ELF-1 (cell line): ENCODE data around the gene IL1RL2.

Experiments
- DNase-seq: peaks from one replicate; pipeline ENCODE4 v3.0.0-alpha.2; 2016; ENCODE audit warnings: low read depth, low spot score

IL1RL2 gene

GRCh38 chr2:102238778-102239177 is 52.0 kb downstream of the IL1RL2 start:
- no peak for DNase-seq

- DNase-seq, result no peak
Observed at GRCh38 chr2:102239344-102239743, 52.5 kb downstream of the IL1RL2 start.

GRCh38 chr2:102240640-102241370 is 54.0 kb downstream of the IL1RL2 start:
- DNase-seq, result peak; percentile 91

- no peak for DNase-seq
Observed at GRCh38 chr2:102241616-102242305, 54.9 kb downstream of the IL1RL2 start.

DNA sequence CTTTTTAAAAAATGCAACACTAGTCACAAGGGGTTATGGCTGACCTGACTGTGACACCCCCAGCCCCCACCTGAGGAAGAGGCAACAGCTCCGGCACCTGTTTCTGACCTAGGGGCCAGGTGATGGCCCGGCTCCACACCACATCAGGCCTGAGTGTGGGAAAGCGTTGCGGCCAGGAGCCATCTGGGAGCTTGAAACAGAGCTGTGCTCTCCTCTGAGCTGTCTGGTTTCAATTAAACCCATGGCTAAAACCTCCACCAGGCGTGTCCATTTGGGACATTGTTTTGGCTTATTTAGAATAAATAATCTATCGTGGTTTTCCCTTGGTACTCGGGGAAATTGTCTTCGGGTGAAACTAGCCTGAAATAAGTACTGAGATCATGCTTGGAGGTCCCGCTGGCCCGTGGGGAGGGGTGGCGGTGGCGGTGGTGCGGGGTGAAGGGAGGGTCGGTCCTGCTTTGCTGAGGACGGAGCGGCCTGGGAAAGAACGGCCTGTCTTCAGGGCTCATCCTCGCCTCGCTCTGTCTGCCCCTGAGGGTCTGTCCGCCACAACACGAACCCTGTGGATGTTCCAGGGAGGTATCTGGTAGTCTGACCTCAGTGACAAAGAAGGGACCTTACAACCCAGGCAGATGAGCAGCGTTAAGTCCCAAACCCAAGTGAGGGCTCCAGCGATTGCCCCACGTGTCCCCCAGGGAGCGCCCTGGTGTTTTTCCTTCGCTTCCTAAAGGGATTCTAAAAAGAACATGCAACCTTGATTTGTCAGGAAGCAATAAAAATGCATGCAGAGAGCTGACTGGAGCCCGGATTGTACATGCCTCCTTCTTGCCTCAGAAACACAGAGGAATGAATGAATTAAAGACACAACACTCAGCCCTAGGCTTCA is 58.7 kb downstream of the IL1RL2 start:
- DNase-seq, result no peak

DNA sequence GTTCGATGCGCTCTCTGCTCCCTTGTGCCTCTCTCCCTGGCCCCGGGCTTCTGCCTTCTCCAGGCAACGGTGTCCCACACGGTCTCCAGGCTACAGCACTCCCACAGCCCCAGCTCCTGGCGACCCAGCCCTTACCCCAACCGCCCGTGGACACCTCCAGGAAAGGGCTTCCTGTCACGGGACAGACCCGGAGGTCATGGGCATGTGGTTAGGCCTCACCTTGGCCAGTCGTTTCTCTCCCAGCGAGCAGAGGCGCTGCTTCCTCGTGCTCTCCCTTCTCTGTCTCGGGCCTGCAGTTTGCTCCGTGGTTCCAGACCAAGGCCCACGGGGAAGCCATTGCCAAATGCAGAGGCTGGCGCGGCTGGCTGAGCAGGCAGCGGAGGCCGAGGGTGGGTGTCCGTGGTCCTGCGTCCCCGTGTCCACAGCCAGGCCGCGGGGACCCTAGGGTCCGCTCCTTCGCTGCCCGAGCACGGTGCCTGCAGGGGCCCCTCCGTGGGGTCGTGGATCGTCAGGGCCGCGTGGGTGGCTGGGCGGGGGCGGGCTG is 63.5 kb downstream of the IL1RL2 start:
- DNase-seq, result no peak

DNA sequence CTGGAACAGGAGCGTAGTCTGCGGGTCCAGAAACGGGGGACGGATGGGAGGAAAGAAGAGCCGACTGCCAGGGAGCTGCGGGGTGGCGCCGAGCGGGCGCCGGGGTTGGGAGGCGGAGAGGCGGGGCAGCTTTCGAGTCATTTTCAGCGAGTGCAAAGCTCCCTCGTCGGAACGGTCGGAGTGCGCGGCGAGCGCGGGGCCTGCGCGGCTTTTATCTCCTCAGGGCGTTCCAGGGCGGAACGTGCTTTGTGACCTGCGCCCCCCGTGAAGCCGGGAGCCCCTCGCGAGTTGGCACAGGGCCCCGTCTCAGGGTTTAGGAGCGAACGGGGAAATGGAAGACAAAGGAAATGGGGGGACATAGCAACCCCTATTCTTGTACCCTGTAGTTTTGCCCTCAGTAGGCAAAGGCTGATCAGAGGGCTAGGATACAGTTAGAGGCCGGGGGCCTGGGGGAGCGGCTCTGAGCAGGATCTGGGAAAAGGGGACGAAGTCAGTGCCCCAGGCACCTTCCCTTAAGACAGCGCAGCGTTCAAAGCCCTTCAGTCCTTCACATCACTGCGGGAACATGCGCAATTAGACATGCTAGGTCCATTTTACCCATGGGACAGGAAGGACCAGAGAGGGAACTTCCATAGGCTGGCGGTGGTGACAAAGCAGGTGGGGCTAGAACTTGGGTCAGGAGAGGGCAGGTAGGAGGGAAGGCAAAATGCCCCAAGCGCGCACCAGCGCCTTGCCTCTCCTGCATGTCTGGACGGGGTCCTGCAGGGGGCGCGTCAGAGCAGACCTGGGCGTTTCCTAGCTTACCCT is 64.4 kb downstream of the IL1RL2 start:
- DNase-seq, result peak; percentile 83

- DNase-seq, result no peak
Observed at GRCh38 chr2:102251849-102252203, 65.0 kb downstream of the IL1RL2 start.

DNA sequence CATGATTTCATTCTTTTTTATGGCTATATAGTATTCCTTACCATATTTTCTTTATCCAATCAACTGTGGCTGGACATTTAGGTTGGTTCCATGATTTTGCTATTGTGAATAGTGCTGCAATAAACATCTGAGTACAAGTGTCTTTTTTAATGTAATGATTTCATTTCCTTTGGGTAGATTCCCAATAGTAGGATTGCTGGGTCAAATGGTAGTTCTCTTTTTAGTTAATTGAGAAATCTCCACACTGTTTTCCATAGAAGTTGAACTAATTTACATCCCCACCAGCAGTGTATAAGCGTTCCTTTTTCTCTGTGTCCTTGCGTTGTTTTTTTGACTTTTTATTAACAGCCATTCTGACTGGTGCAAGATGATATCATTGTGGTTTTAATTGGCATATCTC is 65.4 kb downstream of the IL1RL2 start:
- no peak for DNase-seq

- no peak for DNase-seq
Observed at GRCh38 chr2:102253140-102253752, 66.4 kb downstream of the IL1RL2 start.

DNA sequence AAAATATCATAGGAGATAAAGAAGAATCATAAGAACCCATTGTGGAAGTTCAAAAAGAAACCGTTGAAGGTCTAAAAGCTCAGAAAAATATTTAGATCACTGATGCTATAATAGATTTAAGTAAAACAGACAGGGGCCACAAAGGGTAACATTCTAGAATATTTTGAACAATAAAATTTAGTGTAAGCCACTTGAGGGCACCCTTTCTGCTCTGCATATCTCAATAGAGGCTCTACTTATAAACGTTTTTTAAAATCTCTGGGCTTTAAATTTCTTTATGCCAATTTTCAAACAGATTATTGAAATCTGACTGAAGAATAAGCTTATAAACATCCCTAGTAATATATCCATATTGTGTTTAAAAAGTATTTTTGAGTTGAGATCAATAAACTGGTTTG is 66.9 kb downstream of the IL1RL2 start:
- DNase-seq, result no peak

GRCh38 chr2:102256276-102256675 is 69.5 kb downstream of the IL1RL2 start:
- DNase-seq, result no peak

- no peak for DNase-seq
Observed at GRCh38 chr2:102256874-102257462, 70.1 kb downstream of the IL1RL2 start.

DNA sequence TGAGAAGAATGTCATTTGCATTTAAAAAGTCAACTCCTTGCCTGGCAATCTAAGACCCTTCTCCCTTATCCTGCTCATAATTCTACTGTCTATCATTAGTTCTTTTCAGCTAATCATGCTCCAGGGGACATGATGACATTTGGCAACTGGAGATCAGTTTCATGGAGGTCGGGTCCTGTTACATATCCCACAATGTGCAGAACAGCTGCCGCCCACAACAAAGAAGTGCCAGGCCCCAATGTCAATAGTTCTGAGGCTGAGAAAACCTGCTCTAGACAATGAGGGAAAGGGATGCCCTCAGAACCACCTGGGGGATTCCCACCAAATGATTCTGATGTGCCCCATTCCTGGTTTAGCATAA is 71.2 kb downstream of the IL1RL2 start:
- no peak for DNase-seq

DNA sequence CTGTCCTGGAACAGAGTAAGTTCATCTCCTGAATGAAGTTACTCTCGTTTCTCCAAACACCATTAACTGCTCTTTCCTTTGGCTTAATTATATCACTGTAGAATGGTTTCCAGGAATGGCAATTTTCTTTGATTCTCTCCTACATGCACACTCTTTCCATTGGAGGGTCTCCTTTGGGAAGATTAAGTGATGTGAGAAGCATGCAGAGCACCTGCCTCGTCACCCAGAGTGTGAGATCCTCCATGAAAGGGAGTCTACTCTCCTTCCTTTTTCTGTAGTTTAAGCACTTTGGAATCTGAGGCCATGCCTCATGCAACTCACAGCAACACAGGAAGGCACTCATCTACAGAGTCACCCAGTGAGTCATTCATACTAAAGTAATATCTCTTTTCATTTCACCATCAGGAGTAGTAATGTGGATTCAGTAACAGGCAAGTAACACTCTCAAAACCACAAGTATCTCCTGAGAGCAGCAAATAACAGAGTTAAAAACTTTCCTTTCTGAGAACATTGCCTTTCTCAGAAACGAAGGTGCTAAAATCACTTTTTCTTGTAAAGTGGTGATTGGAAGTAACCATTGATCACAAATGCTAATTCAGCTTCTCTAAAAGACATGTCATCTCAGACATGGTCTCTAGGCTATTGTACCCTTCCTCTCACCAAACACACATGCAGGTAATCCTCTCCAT is 71.7 kb downstream of the IL1RL2 start:
- DNase-seq, result no peak

- DNase-seq, result no peak
Observed at GRCh38 chr2:102261467-102262135, 74.8 kb downstream of the IL1RL2 start.

DNA sequence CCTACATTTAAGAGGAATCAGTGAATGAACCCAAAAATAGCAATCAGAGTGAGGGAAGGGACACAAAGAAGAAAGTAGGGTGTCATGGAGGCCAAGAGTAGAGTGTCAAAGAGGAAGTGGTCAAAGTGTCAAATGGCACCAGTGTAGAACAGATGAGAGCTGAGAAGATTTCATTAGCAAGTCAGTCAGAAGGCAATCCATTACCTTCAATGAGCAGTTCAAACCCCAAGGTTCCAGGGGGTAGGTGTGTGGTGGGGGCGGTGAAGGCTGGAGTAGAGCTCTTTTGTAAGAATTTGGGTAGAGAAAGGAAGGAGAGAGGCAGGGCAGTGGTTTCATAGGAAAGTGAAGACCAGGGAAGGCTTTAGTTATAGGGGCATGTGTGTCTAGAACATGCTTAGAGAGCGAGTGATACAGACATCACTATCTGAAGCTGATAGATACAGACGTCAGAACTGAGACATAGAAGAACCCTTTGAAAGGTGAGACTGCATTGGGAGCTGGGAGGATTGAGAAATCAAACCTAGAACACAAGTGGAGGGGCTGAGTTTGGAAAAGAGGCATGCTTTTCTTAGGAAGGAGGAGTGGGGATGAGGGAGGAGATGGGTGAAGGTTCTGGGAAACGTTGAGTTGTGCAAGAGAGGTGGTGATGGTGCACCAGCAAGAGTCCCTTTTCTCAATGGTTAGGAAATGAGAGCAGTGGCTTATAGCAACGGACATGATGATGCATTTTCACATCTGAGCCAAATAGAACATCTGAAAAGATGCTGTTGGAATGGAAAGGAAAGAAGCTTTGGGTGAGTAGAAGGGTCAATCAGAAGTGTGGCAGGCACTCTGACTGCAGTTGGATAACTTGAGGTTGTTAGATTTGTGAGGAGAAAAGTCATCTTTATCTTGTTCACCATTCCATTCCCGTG is 75.7 kb downstream of the IL1RL2 start:
- DNase-seq, result no peak

DNA sequence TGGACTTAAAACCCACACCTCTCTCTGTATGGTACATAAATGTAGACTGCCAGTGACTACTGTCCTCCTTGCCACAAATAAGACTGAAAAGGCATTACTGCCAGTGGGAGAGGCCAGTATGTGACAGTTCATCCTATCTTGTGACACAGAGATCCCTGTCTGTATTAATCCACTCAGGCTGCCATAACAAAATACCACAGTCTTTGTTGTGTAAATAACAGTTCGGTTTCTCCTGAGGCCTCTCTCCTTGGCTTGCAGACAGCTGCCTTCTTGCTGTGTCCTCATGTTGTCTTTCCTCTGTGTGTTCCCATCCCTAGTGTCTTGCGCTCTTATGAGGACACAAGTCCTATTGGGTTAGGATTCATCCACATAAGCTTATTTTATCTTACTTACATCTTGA is 78.1 kb downstream of the IL1RL2 start:
- no peak for DNase-seq
